Right lobe of liver (tissue), 6 donors: ENCODE measurements around the gene FMO1. TPM values are rescaled to one million over a fixed set of nuclear protein-coding genes. Genes with fewer than 3 reads are reported as not detected.

ENCODE experiments used
- ATAC-seq, 4 donors: fragments of 200-7000 bp; cut with Tn5 transposase; one replicate each; pipeline ENCODE4 v1.9.1; 2020; ENCODE audit warnings: mild to moderate bottlenecking in 4 of 4, moderate library complexity in 4 of 4
- DNase-seq, 3 donors: peaks; one replicate each; pipeline ENCODE4 v3.0.0-alpha.2; 2020
- H3K27ac ChIP-seq, 3 donors: fragments of 200-600 bp; one replicate each; pipeline ENCODE4 v1.8.0; 2022
- H3K27me3 ChIP-seq, 2 donors: fragments of 200-600 bp; one replicate each; pipeline ENCODE4 v1.8.0; 2022
- H3K36me3 ChIP-seq, 4 donors: fragments of 200-600 bp; sonication (generic) in 1 of 4; one replicate each; pipeline versions ENCODE4 v1.5.1 to v1.8.0; 2017 to 2022; ENCODE audit warnings: control low read depth in 1 of 4
- H3K4me1 ChIP-seq, 4 donors: fragments of 200-600 bp; sonication (generic) in 1 of 4; one replicate each; pipeline versions ENCODE4 v1.5.1 to v1.8.0; 2017 to 2022; ENCODE audit warnings: control low read depth in 1 of 4
- H3K4me3 ChIP-seq, 3 donors: fragments of 200-600 bp; one replicate each; pipeline ENCODE4 v1.8.0; 2022
- H3K9me3 ChIP-seq, 4 donors: fragments of 200-600 bp; sonication (generic) in 1 of 4; one replicate each; pipeline versions ENCODE4 v1.5.1 to v1.8.0; 2017 to 2022; ENCODE audit warnings: control low read depth in 1 of 4
- POLR2A ChIP-seq: fragments of 450-650 bp; IDR thresholded peaks from one replicate; pipeline ENCODE4 v1.6.1; 2017; ENCODE audit warnings: antibody characterized with exemption, mild to moderate bottlenecking
- WGBS: methylation state at CpG from one replicate; pipeline ENCODE4 v1.1.6; 2018; ENCODE audit warnings: low coverage, low lambda C conversion rate; ENCODE audit not compliant: insufficient coverage; ENCODE audit errors: missing lambda C conversion rate; 5-methylcytosine and 5-hydroxymethylcytosine counted together
- intact Hi-C, 2 donors: fragments of 100-400 bp; cut with DNase I; formaldehyde crosslinking; loops; one replicate each; pipeline versions ENCODE4 v1.11.2 to v1.14.1; 2022
- total RNA-seq, 6 experiments: library from RNA; depleted of rRNA in 2 of 6; stranded (reverse); fragments of >200 nt in 2 of 6; fragmentation: NEBNext Ultra II Directional in 3 of 6; extraction: Animal tissue kit (Norgen Biotek cat#: 25700) in 3 of 6; gene quantifications; one replicate each; pipeline versions ENCODE4 v1.1.0 to v1.2.4, GENCODE V29; 2016 to 2023
- TF ChIP-seq, protein P1 (sequence below), 4 donors: fragments of 200-600 bp in 3 of 4; fragments of 450-650 bp in 1 of 4; IDR thresholded peaks; one replicate each; pipeline versions ENCODE4 v1.5.1 to v1.8.0; 2016 to 2022; ENCODE audit warnings: antibody characterized with exemption in 4 of 4, mild to moderate bottlenecking in 2 of 4
- donor health status: DM: no; HTN: yes; CAD: no.
- donor health status: DM: no; HTN: no; CAD: no.
- donor health status: DM: no; HTN: no; CAD: no.
- donor health status: DM: no; HTN: yes; CAD: no.
- donor health status: DM: no; HTN: yes; CAD: no.

FMO1 gene
- total RNA-seq, 6 experiments from 2014 or later: 0.15 to 7.6 (median 2.5) TPM

DNA sequence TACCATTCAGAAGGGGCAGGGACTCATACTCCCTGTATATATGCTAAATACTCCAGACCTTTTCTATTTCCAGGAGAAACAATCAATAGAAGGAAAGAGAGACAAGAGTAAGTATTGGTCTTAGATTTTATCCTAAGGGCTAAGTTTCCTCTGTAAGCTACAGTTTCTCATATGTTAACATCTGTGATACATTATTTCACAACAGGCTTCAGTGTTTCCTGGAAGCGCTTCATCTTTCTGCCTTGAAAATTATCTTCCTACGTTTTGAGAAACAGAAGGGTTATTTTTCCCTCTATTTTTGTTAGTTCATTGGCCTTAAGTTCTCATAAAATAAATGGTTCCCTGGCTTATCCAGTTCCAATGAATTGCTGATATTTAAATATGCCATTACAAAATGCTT, 15.6 kb downstream of the FMO1 start:
- H3K36me3 ChIP-seq: no peaks in the 10 kb centered on the region
- ATAC-seq: no peak
- TF ChIP-seq, protein P1, sequence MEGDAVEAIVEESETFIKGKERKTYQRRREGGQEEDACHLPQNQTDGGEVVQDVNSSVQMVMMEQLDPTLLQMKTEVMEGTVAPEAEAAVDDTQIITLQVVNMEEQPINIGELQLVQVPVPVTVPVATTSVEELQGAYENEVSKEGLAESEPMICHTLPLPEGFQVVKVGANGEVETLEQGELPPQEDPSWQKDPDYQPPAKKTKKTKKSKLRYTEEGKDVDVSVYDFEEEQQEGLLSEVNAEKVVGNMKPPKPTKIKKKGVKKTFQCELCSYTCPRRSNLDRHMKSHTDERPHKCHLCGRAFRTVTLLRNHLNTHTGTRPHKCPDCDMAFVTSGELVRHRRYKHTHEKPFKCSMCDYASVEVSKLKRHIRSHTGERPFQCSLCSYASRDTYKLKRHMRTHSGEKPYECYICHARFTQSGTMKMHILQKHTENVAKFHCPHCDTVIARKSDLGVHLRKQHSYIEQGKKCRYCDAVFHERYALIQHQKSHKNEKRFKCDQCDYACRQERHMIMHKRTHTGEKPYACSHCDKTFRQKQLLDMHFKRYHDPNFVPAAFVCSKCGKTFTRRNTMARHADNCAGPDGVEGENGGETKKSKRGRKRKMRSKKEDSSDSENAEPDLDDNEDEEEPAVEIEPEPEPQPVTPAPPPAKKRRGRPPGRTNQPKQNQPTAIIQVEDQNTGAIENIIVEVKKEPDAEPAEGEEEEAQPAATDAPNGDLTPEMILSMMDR (IDR thresholded peaks at IDR 0.05): no peak
- TF ChIP-seq POLR2A: no peak
- intact Hi-C loops: no loop called here
- H3K27ac ChIP-seq: no peak overlapping the region
- no peaks in the 10 kb centered on the region for H3K9me3 ChIP-seq
- H3K4me3 ChIP-seq: no peak overlapping the region
- H3K27me3 ChIP-seq: no peaks in the 10 kb centered on the region
- H3K4me1 ChIP-seq: no peaks in the 10 kb centered on the region
- DNase-seq: no peak
- WGBS: 72% methylated on average over 2 of the region's 2 CpGs

DNA sequence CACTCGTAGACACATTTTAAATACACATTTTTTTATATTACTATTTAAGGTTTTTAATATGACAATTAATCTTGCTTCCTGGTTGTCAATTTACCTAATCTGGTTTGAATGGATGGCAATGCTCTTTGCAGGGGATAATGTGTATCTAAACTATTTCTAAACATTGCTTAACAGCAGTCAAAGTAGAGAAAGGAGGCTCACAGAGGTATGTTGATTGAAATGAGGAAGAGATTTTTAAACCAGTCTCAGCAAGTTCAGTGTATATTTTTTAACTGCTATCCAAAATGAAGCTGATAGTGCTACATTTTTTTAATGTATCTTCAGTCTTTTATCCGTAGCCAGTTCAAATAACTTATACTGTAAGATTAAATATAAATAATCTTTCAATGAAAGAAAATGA, 17.4 kb downstream of the FMO1 start:
- intact Hi-C loops: no loop called here
- H3K4me1 ChIP-seq: no peaks in the 10 kb centered on the region
- H3K27ac ChIP-seq: no peak overlapping the region
- TF ChIP-seq POLR2A: no peak
- TF ChIP-seq, protein P1 (IDR thresholded peaks at IDR 0.05): no peak
- ATAC-seq: peak in 1 of 4 donors; percentile 38
- H3K4me3 ChIP-seq: no peak overlapping the region
- no peaks in the 10 kb centered on the region for H3K9me3 ChIP-seq
- no peaks in the 10 kb centered on the region for H3K27me3 ChIP-seq
- no peak for DNase-seq
- no peaks in the 10 kb centered on the region for H3K36me3 ChIP-seq
- 69% methylated on average over 2 of the region's 2 CpGs for WGBS

DNA sequence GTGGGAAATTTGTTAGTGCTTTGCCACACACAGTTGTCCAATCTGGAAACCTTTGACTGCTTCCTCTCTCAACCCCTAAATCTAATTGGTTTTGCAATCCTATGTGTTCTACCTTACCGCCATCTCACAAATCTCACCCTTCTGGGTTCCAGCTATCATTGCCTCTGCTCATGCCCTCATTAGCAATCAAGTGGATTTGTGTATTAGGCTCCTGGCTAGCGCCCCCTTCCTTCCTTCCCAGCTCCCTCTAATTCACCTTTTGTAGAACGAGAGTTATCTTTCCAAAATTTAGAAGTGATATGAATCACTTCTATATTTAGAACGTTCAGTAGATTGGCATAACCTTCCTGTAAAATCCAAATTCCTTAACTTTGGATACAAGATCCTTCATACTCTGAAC, 18.6 kb downstream of the FMO1 start:
- intact Hi-C loops: no loop called here
- Histone ChIP-seq H3K27ac (no peak overlapping the region), H3K4me1 (no peaks in the 10 kb centered on the region), H3K9me3 (no peaks in the 10 kb centered on the region), H3K4me3 (no peak overlapping the region), H3K27me3 (no peaks in the 10 kb centered on the region), H3K36me3 (no peaks in the 10 kb centered on the region)
- no peak for TF ChIP-seq POLR2A
- TF ChIP-seq, protein P1 (IDR thresholded peaks at IDR 0.05): no peak
- DNase-seq (no peak), ATAC-seq (no peak)
- 76% methylated on average over 4 of the region's 4 CpGs for WGBS

DNA sequence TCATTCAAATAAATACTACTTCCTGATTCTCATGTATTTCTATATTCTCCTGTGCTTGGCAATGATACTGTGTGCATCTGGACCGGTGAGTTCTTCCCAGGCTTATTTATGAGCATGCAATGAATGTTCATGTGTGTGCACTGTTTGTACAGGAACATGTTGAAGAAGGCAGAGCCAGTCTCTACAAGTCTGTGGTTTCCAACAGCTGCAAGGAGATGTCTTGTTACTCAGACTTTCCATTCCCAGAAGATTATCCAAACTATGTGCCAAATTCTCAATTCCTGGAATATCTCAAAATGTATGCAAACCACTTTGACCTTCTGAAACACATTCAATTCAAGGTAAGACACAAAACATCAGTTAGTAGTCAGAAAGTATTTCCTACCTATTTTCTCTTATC, 19.1 kb downstream of the FMO1 start:
- 82% methylated on average over 1 of the region's 1 CpG for WGBS
- no peaks in the 10 kb centered on the region for H3K36me3 ChIP-seq
- DNase-seq (no peak), ATAC-seq (no peak)
- no peak for TF ChIP-seq POLR2A
- TF ChIP-seq, protein P1 (IDR thresholded peaks at IDR 0.05): no peak
- no peaks in the 10 kb centered on the region for H3K27me3 ChIP-seq
- H3K27ac ChIP-seq: no peak overlapping the region
- no peaks in the 10 kb centered on the region for H3K4me1 ChIP-seq
- H3K9me3 ChIP-seq: no peaks in the 10 kb centered on the region
- intact Hi-C loops: no loop called here
- H3K4me3 ChIP-seq: no peak overlapping the region

DNA sequence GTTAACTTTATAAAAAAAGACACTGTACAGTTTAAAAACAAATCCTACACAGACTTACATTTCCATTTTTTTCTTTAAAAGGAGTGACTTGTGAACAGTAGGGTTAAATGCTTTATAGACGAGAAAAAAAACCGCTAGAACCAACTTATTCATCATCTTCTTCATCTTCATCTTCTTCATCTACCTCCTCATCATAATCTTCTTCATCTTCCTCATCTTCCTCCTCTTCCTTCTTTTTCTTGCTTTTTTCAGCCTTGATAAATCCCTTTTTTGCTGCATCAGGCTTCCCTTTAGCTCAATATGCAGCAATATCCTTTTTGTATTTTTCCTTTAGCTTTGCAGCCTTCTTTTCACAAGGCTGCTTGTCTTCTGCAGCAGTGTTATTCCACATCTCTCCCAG, 22.5 kb downstream of the FMO1 start:
- Histone ChIP-seq H3K27me3 (no peaks in the 10 kb centered on the region), H3K36me3 (no peaks in the 10 kb centered on the region), H3K9me3 (no peaks in the 10 kb centered on the region), H3K4me1 (no peaks in the 10 kb centered on the region), H3K27ac (no peak overlapping the region), H3K4me3 (no peak overlapping the region)
- DNase-seq: no peak
- intact Hi-C loops: no loop called here
- TF ChIP-seq, protein P1 (IDR thresholded peaks at IDR 0.05): no peak
- TF ChIP-seq POLR2A: no peak
- no peak for ATAC-seq
- WGBS: 95% methylated on average over 2 of the region's 2 CpGs
